GM18498 (cell line): ENCODE measurements around the gene ARHGAP6.

Experiments
- ATAC-seq: cut with Tn5 transposase; IDR thresholded peaks from one replicate; pipeline ENCODE4 v1.9.1; 2021; ENCODE audit warnings: mild to moderate bottlenecking, moderate library complexity; ENCODE audit not compliant: unreplicated experiment

The ARHGAP6 gene

DNA sequence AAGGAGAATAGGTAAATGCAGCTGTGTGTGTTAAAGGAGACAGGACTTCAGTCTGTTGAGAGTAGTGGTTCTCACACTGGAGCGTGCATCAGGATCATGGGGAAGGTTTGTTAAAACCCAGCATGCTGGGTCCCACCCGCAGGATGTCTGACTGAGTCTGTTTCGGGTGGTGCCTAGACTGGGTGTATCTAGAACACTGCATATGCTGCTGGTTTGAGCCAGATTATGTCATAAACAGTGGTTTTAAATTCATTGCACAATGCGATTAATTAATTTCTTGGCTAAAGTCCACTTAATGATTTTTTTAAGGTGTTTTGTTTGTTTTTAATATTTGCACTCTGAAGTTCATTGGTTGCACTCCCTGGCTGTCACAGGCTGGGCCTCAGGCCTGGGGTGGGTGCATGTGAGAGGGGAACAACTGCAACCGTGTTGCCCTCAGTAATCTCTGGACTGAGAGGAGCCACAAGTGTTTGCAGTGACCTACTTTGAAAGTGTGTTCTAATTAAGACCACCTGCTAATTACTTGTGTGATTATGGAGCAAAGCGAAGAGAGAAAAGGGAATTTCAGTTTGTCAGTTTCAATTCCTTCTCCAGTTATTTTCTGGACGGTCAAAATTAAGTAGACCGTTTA, 546.3 kb downstream of the ARHGAP6 start:
- no peak for ATAC-seq

DNA sequence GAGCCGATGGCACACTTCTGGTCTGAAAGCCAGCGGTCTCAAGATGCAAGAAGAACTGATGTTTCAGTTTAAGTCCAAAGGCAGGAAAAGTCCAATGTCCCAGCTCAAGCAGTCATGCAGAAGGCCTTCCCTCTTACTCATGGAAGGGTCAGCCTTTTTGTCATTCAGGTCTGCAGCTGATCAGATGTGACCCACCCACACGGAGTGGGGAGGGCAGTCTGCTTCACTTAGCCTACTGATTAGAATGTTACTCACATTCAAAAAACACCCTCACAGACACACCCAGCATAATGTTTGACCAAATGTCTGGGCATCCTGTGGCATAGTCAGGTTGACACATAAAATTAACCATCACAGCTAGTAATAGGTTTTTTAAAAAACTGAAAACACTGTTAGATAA, 548.0 kb downstream of the ARHGAP6 start:
- ATAC-seq = no peak

DNA sequence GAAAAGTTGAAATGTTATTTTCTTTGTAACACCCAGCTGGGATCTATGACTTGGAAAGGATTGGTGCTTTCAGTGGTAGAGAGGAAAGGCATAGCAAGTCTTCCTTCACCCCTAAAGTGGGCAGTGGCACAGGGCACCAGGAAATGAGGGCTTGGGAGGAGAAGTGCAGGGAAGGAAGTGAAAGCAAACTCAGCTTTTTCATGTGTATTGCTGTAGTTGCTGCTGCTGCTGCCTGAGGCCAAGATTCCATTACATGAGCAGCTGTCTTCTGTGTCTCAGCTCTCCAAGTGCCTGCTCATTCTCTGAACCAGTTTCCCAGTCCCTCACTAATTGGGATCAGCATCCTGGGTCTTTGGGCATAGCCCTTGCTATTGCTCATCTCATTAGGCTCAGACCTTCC, 552.0 kb downstream of the ARHGAP6 start:
- no peak for ATAC-seq

DNA sequence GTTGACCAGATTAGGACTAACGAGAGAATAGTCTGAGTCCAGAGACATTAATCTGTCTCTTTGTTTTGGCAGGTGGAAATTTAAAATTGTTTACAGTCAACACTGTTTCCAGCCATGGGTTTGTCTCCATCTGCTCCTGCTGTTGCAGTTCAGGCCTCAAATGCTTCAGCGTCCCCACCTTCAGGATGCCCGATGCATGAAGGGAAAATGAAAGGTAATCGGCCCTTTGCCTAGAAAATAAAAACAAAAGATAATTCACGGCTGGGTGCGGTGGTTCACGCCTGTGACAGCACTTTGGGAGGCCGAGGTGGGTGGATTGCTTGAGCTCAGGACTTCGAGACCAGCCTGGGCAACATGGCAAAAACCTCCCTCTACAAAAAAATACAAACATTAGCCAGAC, 553.8 kb downstream of the ARHGAP6 start:
- no peak for ATAC-seq

DNA sequence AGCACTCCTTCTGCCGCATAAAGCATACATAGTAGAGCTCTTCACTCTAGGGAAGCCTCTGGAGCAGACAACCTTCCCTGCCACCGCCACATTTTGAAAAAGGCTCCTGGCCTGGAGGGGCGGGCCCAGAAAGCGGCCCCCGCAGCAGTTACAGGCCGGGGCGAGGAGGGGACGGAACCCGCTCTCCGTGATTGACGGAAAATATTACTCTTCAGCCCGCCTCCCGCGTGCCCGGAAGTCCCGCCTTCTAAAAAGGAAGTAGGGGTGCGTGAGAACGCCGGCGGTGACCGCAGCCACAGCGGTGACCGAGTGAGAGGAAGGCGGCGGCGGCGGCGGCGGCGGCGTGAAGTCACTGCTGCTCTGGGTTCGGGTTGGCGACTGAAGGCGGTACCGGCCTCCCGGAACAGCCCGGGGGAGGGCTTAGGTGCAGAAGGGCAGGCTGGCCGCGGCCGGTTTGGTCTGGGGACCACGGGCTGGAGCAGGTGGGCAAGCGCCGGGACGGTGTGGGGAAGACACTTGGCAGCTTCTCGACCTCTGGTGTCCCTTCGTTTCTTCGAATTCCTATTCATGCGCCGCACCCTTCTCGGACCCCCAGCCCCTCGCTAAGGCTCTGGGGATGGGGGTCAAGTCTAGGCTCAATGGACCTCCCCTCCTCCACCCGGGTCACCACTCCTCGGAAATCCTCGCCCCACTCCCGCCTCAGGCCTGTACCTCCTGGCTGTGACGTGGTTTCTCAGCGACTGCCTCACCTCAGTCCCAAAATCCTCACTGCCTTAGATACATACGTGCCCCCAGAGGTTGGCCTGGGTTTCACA, 554.5 kb downstream of the ARHGAP6 start, which contains the start of gene HCCS:
HCCS (plus strand) TSS at position 296 of the 815 bp plus-strand sequence. CDS start 729 bp downstream, outside the sequence.
- ATAC-seq = peak; percentile 93

DNA sequence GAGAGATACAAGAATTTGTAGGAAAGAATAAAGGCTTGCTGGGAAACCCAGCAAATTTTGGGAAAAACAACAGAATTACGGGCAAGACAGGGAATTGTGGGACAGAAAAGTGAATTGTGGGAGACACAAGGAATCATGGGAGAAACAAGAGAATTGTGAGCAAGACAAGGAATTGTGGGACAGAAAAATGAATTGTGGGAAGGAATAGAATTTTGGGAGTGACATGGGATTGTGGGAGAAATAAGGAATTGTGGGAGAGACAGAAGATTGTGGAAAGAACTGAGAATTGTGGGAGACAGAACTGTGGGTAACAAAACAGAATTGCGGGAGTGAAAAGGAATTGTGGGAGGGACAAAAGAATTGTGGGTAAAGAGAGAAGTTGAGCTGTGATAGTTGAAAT, 555.8 kb downstream of the ARHGAP6 start:
- no peak for ATAC-seq

DNA sequence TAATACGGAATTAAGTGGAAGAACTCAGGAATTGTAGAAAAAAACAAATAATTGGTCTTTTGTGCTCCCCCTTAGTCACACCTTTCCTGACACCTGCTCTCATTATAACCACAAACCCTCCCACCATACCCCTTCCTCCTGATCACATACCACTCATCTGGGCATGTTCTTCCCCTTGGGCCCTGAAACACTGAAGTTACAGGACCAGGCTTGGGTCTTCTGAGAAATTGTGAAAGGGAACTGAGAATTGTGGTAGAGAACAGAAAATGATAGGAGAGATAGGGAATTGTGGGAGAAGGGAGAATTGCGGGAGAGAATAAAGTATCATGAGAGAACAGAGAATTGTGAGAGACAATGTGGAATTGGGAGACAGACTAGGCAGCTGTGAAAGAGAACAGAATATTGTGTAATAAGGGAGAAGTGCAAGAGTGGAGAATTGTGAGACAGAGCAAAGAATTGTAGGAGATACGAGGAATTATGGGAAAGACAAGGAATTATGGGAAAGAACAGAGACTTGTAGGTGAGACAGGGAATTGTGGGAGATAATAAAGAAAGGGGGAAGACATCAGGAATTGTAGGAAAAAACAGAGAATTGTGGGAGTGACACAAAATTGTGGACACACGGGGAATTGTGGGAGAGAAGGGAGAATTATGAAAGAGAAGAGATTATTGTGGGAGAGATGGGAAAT, 557.3 kb downstream of the ARHGAP6 start:
- ATAC-seq = no peak

DNA sequence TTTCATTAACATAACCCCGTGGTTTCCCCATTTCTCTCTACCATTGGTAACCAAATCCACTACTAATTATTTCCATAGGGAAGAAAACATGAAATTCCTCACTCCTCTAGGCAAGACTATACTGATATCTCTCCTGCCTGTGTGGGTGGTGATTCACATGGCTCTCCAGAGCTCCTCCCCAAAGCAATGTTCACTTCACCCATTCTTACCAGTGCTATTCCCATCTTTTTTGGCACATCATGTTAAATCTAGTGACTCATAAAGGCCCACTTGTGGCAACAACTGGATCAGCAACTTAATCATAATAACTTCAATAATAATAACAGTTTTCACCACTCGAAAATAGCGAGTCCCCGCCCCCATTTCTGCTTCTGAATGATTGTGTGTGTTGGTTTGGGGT, 560.6 kb downstream of the ARHGAP6 start:
- ATAC-seq = no peak

DNA sequence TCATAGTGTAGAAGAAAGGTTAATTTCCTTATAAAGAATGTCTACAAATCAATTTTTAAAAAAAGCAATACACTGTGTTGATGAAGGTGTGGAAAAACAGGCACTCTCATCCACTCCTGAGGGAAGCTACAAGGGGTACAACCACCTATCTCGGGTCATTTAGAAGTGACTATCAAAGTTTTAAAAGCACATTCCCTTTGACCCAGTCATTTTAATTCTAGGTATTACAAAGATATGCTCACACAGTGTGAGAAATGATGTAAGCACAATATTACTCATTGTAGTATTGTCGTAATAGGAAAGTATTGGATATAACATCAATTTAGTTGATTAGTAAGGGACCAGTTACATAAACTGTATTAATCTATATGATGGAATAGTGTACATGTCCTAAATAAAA, 562.0 kb downstream of the ARHGAP6 start:
- no peak for ATAC-seq

DNA sequence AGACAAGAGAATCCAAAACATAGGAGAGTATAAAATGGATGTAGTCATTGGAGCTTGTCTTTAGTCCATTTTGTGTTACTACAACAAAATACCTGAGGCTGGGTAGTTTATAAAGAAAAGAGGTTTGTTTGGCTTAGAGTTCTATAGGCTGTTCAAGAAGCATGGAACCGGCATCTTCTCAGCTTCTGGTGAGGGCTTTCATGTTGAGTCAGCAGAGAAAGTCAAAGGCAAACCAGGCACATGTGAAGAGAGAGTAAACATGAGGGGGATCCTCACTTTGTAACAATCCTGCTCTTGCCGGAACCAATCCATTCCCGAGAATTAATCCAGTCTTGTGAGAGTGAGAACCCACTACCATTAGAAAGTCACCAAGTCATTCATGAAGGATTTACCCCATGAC, 562.7 kb downstream of the ARHGAP6 start:
- no peak for ATAC-seq

DNA sequence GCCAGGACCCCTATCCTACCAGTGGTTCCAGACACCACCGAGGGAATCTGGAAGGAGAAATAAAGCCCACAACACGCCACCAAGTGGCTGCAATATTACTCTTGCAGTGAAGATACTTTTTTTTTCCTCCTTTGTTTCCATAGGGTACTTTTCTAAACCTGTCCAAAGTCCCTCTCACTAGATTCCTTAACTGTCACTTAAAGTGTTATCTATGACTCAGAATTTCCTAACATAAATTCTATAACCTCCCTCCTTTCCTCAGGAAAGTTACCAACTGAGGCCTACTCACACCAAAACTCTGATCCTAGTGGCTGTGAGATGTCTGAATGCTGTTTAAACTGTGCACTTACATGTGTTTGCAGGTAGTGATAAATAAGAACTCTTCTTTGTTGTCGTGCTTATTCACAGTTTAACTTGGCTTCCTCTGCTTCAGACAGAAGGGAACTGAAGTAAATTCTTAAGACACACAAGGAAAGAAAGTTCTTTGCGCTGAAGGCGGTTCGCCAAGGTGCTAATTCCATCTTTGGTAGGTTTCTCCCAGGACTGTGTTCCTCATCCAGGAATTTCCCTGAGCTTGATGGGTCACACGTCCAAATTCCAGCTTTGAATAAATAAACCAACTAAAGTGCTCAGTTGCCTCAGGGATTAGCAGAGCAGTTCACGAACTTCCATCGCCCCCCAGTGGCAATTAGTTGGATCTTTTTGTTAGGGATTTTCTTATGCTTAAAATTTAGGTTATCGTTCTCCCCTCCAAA, 565.3 kb downstream of the ARHGAP6 start:
- ATAC-seq = no peak

DNA sequence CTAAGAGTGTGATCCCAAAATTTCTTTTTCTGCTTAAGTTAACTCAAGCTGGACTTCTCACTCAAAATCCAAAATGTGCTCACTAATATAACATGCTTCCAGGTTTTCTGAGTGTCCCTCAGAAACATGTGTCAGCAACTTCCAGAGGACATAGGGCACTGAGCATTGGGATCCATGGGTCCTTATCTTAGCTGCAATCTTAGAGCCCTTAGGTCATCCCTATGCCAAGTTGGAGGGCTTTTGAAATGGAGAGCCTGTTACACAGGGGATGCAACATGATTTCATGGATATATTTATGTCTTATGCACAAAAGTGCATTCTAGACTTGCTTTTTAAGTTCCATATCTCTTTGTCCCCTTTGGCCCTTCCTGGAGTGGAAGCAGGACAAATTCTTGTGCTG, 566.3 kb downstream of the ARHGAP6 start:
- ATAC-seq = no peak

DNA sequence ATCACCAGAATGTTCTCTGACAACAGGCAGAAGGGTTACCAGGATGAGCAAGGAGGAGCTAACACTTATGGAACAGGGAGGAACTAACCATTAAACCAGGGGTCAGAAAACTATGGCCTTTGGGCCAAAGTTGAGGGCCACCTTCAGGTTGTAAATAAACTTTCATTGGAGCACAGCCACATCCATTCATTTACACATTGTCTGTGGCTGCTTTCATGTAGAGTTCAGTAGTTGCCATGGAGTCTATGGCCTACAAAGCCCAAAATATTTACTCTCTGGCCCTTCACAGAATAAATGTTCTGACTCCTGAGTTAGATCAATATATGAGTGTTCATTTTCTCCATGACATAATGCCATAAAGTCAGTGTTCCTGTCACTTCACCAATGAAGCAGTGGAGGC, 567.8 kb downstream of the ARHGAP6 start:
- ATAC-seq = no peak

DNA sequence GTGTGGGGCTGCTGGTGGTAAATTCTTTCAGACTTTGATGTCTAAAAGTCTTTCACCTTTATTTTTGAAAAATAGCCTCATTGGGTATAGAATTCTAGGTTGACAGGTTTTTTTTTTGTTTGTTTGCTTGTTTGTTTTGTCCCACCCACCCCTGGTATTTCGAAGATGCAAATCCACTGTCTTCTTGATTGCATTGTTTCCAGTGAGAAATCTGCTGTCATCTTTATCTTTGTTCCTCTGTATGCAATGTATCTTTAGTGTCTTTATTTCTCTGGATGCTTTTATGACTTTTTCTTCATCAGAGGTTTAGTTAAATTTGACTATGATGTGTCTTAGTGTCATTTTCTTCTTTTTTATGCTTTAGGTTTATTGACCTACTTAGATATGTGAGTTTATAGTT, 575.9 kb downstream of the ARHGAP6 start:
- ATAC-seq = no peak
